Measurements from ENCODE around the gene NCOA3. TPM values are rescaled to one million over a fixed set of nuclear protein-coding genes. Genes with fewer than 3 reads are reported as not detected.
"Not testable (repeated sequence)": the region's sequence is repeated elsewhere in the genome, so short reads cannot be mapped to it uniquely, and the experiment has no call there.

NCOA3 gene
- total RNA-seq, 3 donors from 2014 or later: 22.8 to 28.8 (median 24.7) TPM

GRCh38 chr20:47455133-47456040, 46.3 kb upstream of the NCOA3 start:
- ATAC-seq (no peak), DNase-seq (no peak)
- no peak overlapping the region for H3K4me3 ChIP-seq
- H3K9me3 ChIP-seq: no peaks in the 10 kb centered on the region
- no peaks in the 10 kb centered on the region for H3K36me3 ChIP-seq (ENCODE audit: low read depth)
- intact Hi-C loops (cut with DNase I, micrococcal nuclease): no loop called here
- no peaks in the 10 kb centered on the region for H3K4me1 ChIP-seq (ENCODE audit: low read depth)
- no peak for TF ChIP-seq CTCF (IDR thresholded peaks at IDR 0.05)

- H3K9me3 ChIP-seq: no peaks in the 10 kb centered on the region
- no peak for TF ChIP-seq CTCF (IDR thresholded peaks at IDR 0.05)
- ATAC-seq (no peak), DNase-seq (no peak)
- no peak overlapping the region for H3K4me3 ChIP-seq
- H3K36me3 ChIP-seq (ENCODE audit: low read depth): no peaks in the 10 kb centered on the region
- no peaks in the 10 kb centered on the region for H3K4me1 ChIP-seq (ENCODE audit: low read depth)
- intact Hi-C loops (cut with DNase I, micrococcal nuclease): no loop called here
Observed at GRCh38 chr20:47456041-47456537, 45.6 kb upstream of the NCOA3 start.

- ATAC-seq (no peak), DNase-seq (no peak)
- intact Hi-C loops (cut with DNase I, micrococcal nuclease): no loop called here
- no peaks in the 10 kb centered on the region for H3K9me3 ChIP-seq
- TF ChIP-seq CTCF (IDR thresholded peaks at IDR 0.05): no peak
- no peaks in the 10 kb centered on the region for H3K36me3 ChIP-seq (ENCODE audit: low read depth)
- no peaks in the 10 kb centered on the region for H3K4me1 ChIP-seq (ENCODE audit: low read depth)
- H3K4me3 ChIP-seq: no peak overlapping the region
Observed at GRCh38 chr20:47456952-47457724, 44.5 kb upstream of the NCOA3 start.

GRCh38 chr20:47458280-47459050, 43.2 kb upstream of the NCOA3 start:
- ATAC-seq; H3K9me3 ChIP-seq; DNase-seq; intact Hi-C loops (cut with DNase I, micrococcal nuclease); H3K36me3 ChIP-seq (ENCODE audit: low read depth); H3K4me1 ChIP-seq (ENCODE audit: low read depth); H3K4me3 ChIP-seq: not testable (repeated sequence)

GRCh38 chr20:47459344-47460073, 42.2 kb upstream of the NCOA3 start:
- Histone ChIP-seq H3K4me1 (ENCODE audit: low read depth) (peaks cover 2% of the 10 kb centered on the region), H3K9me3 (no peaks in the 10 kb centered on the region), H3K4me3 (no peak overlapping the region), H3K36me3 (ENCODE audit: low read depth) (no peaks in the 10 kb centered on the region)
- intact Hi-C loops (cut with DNase I, micrococcal nuclease): no loop called here
- no peak for ATAC-seq
- no peak for TF ChIP-seq CTCF (IDR thresholded peaks at IDR 0.05)
- no peak for DNase-seq

- H3K9me3 ChIP-seq, ATAC-seq, DNase-seq: not testable (repeated sequence)
Observed at GRCh38 chr20:47460761-47461112, 41.0 kb upstream of the NCOA3 start.

More at GRCh38 chr20:47460761-47461112, 41.0 kb upstream of the NCOA3 start:
- intact Hi-C loops (cut with DNase I, micrococcal nuclease); H3K4me1 ChIP-seq (ENCODE audit: low read depth); H3K4me3 ChIP-seq; H3K36me3 ChIP-seq (ENCODE audit: low read depth): not testable (repeated sequence)

Data from mucosa of descending colon (tissue), 3 donors.